NOMO-1 (cell line): ENCODE data around the gene COL8A2.

ENCODE experiments used
- DNase-seq, 2 experiments: peaks; one replicate each; lab custom pipeline; 2025; ENCODE audit not compliant: unreplicated experiment in 2 of 2; lab: John Stamatoyannopoulos, UW

The COL8A2 gene

DNA sequence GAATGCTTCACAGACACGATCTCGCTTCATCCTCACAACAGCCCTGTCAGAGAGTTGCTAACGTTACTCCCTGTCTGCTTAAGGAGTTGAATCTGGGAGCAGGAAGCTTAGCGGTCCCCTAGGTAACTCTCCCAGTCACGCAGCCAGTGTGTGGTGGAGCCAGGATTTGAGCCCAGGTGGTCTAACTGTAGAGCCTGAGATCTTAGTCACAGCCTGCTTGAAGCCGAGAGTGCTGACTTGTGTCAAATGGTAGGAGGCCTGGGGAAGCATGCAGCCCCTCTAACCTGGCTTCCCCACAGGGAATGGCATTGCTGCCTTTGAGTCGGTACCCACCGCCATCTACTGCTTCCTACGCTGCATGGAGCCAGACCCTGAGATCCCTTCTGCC is 32.2 kb downstream of the COL8A2 start:
- no peak for DNase-seq

DNA sequence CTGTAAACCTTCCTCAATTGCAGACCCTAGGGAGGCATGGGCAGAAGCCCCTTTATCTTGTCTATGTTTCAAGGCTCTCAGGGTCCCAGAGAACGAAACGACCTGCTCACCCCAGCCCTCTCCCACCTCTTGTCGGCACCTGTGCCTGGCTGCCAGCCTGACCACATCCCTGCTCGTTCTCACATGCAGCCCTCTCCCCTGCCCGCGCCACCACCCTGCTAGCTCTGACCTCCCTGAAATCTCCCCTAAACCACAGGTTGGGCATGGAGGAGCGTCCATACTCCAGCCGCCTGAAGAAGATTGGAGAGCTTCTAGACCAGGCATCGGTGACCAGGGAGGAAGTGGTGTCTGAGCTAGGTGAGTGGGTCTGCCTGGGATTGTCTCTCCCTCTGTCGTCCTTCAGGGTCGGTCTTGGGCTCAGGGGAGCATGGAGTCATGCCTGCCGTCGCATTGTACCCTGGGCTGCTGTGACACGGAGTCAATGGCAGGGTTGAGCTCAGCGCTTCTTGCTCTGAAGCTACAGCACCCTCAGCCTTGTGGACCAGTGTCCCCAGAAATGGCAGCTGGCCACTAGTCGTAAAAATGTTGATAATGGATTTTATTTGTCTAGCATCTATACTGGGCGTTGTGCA is 32.7 kb downstream of the COL8A2 start:
- no peak for DNase-seq

- no peak for DNase-seq
Measured at GRCh38 chr1:36091698-36092097, 33.3 kb downstream of the COL8A2 start.

- no peak for DNase-seq
Measured at GRCh38 chr1:36091141-36091540, 33.9 kb downstream of the COL8A2 start.

GRCh38 chr1:36089393-36090121 is 35.5 kb downstream of the COL8A2 start:
- DNase-seq: peak; percentile 40 to 51

DNA sequence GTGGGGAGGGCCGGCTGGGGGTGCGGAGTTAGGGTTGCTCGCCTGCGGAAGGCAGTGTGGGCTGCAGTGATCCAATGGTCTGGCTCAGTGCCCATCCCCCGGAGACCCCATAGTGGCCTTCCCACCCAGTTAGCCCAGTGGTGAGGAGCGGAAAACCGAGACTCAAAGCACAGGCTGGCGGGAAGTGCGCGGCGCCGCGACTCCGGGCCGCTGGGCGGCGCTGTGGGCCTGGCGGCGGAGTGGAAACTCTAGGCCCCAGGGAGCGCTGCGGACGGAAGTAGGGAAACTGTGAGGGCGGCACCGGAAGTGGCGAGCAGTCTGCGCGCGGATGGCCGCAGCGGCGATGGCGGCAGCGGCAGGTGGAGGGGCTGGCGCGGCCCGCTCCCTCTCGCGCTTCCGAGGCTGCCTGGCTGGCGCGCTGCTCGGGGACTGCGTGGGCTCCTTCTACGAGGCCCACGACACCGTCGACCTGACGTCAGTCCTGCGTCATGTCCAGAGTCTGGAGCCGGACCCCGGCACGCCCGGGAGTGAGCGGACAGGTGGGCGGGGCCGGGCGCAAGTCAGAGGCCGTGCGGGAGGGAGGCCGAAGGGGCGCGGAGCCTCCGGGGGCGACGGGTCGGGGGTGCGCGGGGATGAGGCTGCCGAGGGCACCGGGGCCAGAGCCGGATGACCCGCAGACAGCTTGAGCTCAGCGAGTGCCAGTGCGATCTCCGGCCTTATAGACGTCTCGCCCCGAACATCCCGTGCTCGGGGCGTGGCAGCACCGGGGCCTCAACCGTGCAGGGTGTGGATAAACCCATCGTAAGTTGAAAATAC is 36.2 kb downstream of the COL8A2 start, which contains the start of gene ADPRS:
Gene ADPRS (plus strand): TSS at position 316 of the 816 bp plus-strand sequence. CDS start 13 bp downstream, at position 329.
- DNase-seq: peak; percentile 92

DNA sequence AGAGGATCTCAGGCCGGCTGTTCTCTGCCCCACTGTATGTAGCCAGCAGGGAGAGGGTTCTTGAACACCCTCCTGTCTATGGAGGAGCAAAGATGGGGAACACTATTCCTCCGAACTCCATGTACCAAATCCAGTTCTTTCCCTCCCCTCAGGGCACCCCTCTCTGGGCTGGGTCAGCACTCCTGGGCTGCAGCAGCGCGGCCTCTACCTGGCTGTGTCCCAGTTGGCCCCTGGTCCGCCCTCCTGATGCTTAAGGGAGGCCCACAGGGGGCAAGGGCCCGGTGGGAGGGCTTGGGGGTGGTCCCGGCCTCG is 36.8 kb downstream of the COL8A2 start:
- no peak for DNase-seq

- DNase-seq: no peak
Measured at GRCh38 chr1:36087233-36088123, 37.5 kb downstream of the COL8A2 start.

- DNase-seq: no peak
Measured at GRCh38 chr1:36086529-36087232, 38.3 kb downstream of the COL8A2 start.

GRCh38 chr1:36085686-36086526 is 39.1 kb downstream of the COL8A2 start:
- no peak for DNase-seq

DNA sequence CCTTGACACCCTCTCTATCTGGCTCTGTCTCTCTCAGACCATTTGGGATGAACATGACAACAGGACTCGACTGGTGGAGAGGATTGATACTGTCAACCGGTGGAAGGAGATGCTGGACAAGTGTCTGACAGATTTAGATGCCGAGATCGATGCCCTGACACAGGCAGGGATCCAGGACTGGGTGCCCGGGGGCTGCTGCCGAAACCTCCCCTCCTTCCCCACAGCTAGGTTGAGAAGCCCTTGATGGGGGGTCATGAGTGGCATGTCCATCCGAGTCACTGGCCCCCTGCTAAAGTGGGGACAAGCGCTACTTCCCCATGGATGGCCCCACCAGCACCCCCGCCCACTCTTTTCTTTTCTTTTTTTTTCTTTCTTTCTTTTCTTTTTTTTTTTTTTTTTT is 39.9 kb downstream of the COL8A2 start:
- no peak for DNase-seq

- DNase-seq: no peak
Measured at GRCh38 chr1:36084497-36085115, 40.4 kb downstream of the COL8A2 start.

GRCh38 chr1:36083635-36084496 is 41.2 kb downstream of the COL8A2 start, which contains the start of gene TEKT2:
Gene TEKT2, plus strand, starts transcription at chr1:36084094. Its CDS starts 828 bp downstream, at chr1:36084922.
- DNase-seq: no peak

DNA sequence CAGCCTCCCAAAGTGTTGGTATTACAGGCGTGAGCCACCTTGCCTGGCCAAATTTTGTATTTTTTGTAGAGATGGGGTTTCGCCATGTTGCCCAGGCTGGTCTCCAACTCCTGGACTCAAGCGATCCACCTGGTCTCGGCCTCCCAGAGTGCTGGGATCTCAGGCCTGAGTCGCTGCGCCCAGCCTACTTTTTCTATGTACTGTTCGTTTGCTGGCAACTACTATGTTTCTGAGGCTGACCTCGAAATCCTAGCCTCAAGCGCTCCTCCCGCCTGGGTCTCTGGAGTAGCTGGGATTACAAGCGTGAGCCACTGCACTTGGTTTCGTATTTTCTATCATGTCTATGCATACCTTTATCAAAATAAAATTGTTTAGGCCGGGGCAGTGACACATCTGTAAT is 41.8 kb downstream of the COL8A2 start:
- no peak for DNase-seq

DNA sequence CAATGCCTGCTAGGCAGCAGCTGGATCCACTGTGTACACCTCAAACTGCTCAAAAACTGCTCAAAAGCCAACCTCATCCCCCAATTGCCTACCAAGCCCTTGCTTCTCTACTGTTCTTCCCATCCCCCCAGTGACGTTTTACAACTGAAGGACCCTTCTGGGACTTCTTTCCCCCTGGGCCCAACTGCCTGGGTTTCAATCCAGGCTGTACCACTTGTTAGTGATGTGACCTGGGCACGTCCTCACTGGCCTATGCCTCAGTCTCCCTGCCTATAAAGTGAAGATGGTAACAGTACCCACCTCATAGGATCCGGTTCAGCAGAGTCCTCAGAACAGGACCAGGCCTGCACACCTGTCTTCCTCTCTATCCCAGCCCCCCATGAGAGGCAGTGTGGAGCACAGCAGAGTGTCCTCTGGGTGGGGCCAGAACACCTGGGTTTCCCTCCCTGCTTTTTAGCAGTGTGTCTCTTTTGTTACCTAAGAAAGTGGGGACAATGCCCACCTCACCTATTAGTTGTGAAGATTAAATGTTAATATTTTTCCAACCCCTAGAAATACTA is 43.0 kb downstream of the COL8A2 start:
- no peak for DNase-seq

- no peak for DNase-seq
Measured at GRCh38 chr1:36080801-36081200, 44.2 kb downstream of the COL8A2 start.

DNA sequence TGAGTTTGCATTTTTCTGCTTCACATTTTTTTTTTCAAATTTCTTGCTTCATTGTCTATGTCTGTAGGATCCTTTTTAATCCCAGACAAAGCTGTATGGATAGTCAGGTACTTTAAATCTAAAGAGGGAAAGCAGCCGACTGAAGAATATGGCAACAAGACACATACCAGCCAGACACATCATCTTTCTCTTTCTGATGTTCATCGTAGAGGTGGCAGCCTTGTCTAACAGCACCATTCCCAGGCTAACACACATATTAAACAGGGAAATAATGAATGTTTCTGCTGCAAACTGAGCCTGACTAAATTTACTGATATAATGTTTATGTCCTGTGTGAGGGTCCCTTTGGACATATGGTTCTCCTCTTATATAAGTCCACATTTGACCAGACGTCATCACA is 44.8 kb downstream of the COL8A2 start:
- DNase-seq: no peak
